Glutamatergic neuron (in vitro differentiated cells): ENCODE data around the gene CSAD. TPM values are rescaled to one million over a fixed set of nuclear protein-coding genes. Genes with fewer than 3 reads are reported as not detected.

Experiments
- DNase-seq: peaks from one replicate; pipeline ENCODE4 v3.0.0; 2022
- H3K27ac Mint-ChIP-seq: one replicate; pipeline ENCODE4 v1.8.0; 2020; ENCODE audit warnings: mild to moderate bottlenecking, mixed read lengths, inconsistent platforms; ENCODE audit not compliant: unreplicated experiment
- H3K27me3 Mint-ChIP-seq: one replicate; pipeline ENCODE4 v1.8.0; 2020; ENCODE audit warnings: mild to moderate bottlenecking, moderate library complexity, mixed read lengths, inconsistent platforms; ENCODE audit not compliant: unreplicated experiment
- H3K36me3 Mint-ChIP-seq: one replicate; pipeline ENCODE4 v1.8.0; 2020; ENCODE audit warnings: mild to moderate bottlenecking, mixed read lengths, inconsistent platforms; ENCODE audit not compliant: unreplicated experiment
- H3K4me1 Mint-ChIP-seq: one replicate; pipeline ENCODE4 v1.8.0; 2020; ENCODE audit warnings: mild to moderate bottlenecking, low read depth, mixed read lengths, inconsistent platforms; ENCODE audit not compliant: unreplicated experiment
- H3K4me3 Mint-ChIP-seq: one replicate; pipeline ENCODE4 v1.8.0; 2020; ENCODE audit warnings: mild to moderate bottlenecking, mixed read lengths, inconsistent platforms; ENCODE audit not compliant: unreplicated experiment
- H3K9me3 Mint-ChIP-seq: one replicate; pipeline ENCODE4 v1.8.0; 2020; ENCODE audit warnings: mild to moderate bottlenecking, moderate library complexity, mixed read lengths, inconsistent platforms; ENCODE audit not compliant: unreplicated experiment
- total RNA-seq: library from RNA; stranded (reverse); fragmentation: NEBNext Ultra II Directional; extraction: Animal tissue kit (Norgen Biotek cat#: 25700); gene quantifications from one replicate; pipeline ENCODE4 v1.2.1, GENCODE V29; 2021; ENCODE audit not compliant: unreplicated experiment
- TF ChIP-seq, protein P1 (sequence below): fragments of 200-600 bp; sonication (generic); IDR thresholded peaks from one replicate; pipeline ENCODE4 v1.5.0; 2021; ENCODE audit not compliant: partially characterized antibody, unreplicated experiment

CSAD gene
- total RNA-seq, 1 donor from 2014 or later, result 34.5 TPM

DNA sequence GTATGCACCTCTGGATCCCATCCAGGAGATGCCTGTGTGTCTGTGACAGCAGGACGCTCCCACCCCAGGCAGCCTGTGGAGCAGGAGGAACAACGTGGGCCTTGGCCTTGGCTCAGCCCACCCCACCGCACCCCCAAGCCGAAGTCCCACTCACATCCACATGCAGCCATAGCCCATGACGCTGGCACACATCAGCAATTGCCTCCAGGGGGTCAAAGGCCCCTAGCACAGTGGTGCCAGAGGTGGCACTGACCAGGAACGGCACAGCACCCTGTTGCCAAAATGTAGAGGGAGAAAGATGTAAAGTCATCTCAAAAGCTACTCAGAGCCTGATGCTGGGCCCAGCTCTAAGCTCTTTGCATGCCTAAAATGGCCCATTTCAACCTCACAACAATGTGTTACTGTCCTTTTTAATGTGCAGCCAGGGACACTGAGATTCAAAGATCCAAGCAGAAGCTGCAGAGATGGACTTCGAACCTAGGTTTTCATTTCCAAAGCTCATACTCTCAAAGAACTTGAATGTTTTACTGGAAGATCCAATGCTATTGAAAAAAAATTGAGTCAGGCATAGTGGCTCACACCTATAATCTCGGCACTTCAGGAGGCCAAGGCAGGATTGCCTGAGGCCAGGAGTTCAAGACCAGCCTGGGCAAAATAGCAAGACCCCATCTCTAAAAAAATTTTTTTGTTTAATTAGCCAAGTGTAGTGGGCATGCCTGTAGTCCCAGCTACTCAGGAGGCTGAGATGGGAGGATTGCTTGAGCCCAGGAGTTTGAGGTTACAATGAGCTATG is 19.4 kb downstream of the CSAD start:
- DNase-seq, result no peak
- Mint-ChIP-seq H3K4me3 (no peak overlapping the region), H3K27me3 (no peaks in the 10 kb centered on the region), H3K9me3 (no peaks in the 10 kb centered on the region), H3K36me3 (no peaks in the 10 kb centered on the region), H3K27ac (no peak overlapping the region), H3K4me1 (peaks cover 4% of the 10 kb centered on the region)
- TF ChIP-seq, protein P1, sequence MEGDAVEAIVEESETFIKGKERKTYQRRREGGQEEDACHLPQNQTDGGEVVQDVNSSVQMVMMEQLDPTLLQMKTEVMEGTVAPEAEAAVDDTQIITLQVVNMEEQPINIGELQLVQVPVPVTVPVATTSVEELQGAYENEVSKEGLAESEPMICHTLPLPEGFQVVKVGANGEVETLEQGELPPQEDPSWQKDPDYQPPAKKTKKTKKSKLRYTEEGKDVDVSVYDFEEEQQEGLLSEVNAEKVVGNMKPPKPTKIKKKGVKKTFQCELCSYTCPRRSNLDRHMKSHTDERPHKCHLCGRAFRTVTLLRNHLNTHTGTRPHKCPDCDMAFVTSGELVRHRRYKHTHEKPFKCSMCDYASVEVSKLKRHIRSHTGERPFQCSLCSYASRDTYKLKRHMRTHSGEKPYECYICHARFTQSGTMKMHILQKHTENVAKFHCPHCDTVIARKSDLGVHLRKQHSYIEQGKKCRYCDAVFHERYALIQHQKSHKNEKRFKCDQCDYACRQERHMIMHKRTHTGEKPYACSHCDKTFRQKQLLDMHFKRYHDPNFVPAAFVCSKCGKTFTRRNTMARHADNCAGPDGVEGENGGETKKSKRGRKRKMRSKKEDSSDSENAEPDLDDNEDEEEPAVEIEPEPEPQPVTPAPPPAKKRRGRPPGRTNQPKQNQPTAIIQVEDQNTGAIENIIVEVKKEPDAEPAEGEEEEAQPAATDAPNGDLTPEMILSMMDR, result no peak

DNA sequence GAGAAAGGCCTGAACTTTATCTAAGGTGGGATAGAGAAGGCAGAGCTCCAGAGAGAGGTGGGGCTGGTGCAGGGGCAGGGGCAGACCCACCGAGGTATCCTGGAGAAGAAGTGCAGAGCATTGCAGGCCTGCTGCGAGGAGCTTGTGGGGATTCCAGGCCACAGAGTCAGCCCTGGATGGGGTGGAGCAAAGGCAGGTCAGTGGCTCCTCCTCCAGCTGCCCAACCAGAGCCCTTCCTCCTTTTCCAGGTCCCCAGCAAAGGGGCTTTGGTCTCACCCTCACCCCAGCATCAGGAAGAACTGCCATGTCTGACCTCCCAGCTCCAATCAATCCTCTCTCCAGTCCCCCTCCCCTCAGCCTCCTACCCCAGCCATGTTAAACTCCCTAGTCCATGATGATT is 20.1 kb downstream of the CSAD start:
- H3K9me3 Mint-ChIP-seq, result no peaks in the 10 kb centered on the region
- H3K27ac Mint-ChIP-seq, result no peak overlapping the region
- peaks cover 4% of the 10 kb centered on the region for H3K4me1 Mint-ChIP-seq
- H3K27me3 Mint-ChIP-seq, result no peaks in the 10 kb centered on the region
- TF ChIP-seq, protein P1, result no peak
- no peak overlapping the region for H3K4me3 Mint-ChIP-seq
- no peak for DNase-seq
- no peaks in the 10 kb centered on the region for H3K36me3 Mint-ChIP-seq

DNA sequence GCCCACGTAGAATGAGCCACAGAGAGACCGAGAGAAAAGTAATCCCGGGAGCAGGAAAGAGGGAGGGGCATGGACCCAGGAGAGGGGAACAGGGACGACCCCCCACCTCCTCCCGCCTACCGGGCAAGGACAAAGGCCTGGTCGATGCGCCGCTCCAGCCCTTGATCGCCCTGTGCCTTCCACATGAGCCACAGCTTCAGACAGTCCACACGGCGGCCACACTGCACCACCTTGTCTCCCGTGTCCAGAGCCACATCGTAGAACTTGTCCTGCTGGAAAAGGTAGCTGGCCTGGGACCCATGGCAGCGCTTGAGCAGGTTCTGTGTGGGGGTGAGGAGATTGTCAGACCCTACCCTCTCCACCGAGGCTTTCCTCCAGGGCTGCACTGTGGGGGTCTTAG is 20.7 kb downstream of the CSAD start:
- no peak for DNase-seq
- H3K27me3 Mint-ChIP-seq, result no peaks in the 10 kb centered on the region
- H3K4me3 Mint-ChIP-seq, result no peak overlapping the region
- H3K4me1 Mint-ChIP-seq, result peaks cover 4% of the 10 kb centered on the region
- TF ChIP-seq, protein P1, result no peak
- no peaks in the 10 kb centered on the region for H3K36me3 Mint-ChIP-seq
- H3K9me3 Mint-ChIP-seq, result no peaks in the 10 kb centered on the region
- H3K27ac Mint-ChIP-seq, result no peak overlapping the region

DNA sequence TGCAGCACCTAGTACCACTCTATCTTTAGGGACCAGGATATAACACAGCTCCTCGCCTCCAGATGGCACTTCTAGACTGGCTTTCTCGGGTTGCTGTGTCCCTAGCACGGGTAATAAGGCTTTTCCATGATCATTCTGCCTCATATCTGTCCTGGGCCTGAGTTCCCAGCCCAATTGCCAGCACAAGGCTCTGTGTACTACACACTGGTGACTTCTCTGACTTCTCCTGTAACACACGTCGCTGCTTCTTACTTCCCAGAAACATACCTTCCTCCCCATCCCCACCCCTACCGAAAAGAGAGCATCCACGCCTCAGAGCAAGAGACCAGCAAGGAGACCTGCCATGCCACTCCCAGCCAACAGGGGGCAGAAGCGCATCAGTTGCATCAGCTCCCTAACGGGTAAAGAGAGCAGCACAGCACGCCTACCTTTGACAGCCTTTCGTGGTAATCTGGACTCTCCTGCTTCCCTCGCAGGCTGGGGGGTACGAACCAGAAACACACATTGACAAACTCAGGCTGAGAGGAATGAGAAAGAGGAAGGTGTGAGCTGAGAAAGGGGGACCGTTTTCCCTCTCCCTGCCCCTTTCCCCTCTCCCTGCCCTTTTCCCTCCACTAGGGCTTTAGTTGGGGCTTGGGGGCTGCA is 21.4 kb downstream of the CSAD start:
- Mint-ChIP-seq H3K36me3 (no peaks in the 10 kb centered on the region), H3K4me1 (peaks cover 4% of the 10 kb centered on the region), H3K27me3 (no peaks in the 10 kb centered on the region), H3K4me3 (no peak overlapping the region), H3K9me3 (no peaks in the 10 kb centered on the region), H3K27ac (no peak overlapping the region)
- TF ChIP-seq, protein P1, result peak; percentile 94
- DNase-seq, result peak; percentile 91

DNA sequence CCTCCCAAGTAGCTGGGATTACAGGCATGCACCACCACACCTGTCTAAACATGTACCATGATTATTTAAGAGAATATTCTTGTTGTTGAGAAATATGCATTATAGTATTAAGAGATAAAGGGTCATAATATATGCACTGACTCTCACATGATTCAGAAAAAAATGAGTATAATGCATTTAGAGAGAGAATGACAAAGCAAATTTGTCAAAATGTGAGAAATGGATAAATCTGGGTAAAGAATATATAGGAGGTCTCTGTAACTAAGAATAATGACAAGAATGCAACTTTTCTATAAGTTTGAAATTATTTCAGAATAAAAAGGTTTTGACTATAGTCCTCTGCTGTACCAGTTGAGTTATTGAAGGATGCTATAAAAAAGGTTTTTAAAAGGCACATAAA is 28.3 kb downstream of the CSAD start:
- Mint-ChIP-seq H3K4me1 (peaks cover 3% of the 10 kb centered on the region), H3K36me3 (no peaks in the 10 kb centered on the region), H3K27ac (no peak overlapping the region), H3K9me3 (no peaks in the 10 kb centered on the region), H3K4me3 (no peak overlapping the region), H3K27me3 (no peaks in the 10 kb centered on the region)
- TF ChIP-seq, protein P1, result no peak
- no peak for DNase-seq
